Chondrocyte (in vitro differentiated cells): ENCODE data around the gene MND1. TPM values are rescaled to one million over a fixed set of nuclear protein-coding genes. Genes with fewer than 3 reads are reported as not detected.

Experiments used
- DNase-seq: peaks from one replicate; pipeline ENCODE4 v3.0.0; 2021; ENCODE audit warnings: mixed read lengths, low spot score
- H3K27ac Mint-ChIP-seq: one replicate; pipeline ENCODE4 v1.8.0; 2021; ENCODE audit warnings: mild to moderate bottlenecking, moderate library complexity, mixed read lengths; ENCODE audit not compliant: unreplicated experiment
- H3K27me3 Mint-ChIP-seq: 2 replicates; pipeline ENCODE4 v1.8.0; 2021; ENCODE audit warnings: low read depth, mixed read lengths
- H3K36me3 Mint-ChIP-seq: 2 replicates; pipeline ENCODE4 v1.8.0; 2021; ENCODE audit warnings: low read depth, mixed read lengths
- H3K4me1 Mint-ChIP-seq: 2 replicates; pipeline ENCODE4 v1.8.0; 2021; ENCODE audit warnings: low read depth, mild to moderate bottlenecking, mixed read lengths
- H3K4me3 Mint-ChIP-seq: one replicate; pipeline ENCODE4 v1.8.0; 2021; ENCODE audit warnings: mild to moderate bottlenecking, moderate library complexity, mixed read lengths; ENCODE audit not compliant: unreplicated experiment
- H3K9me3 Mint-ChIP-seq: 2 replicates; pipeline ENCODE4 v1.8.0; 2021; ENCODE audit warnings: low read depth, mixed read lengths
- CTCF ChIP-seq: fragments of 200-600 bp; sonication (generic); IDR thresholded peaks from 2 replicates; pipeline ENCODE4 v1.5.0; 2021; ENCODE audit warnings: antibody characterized with exemption, mild to moderate bottlenecking, moderate library complexity
- total RNA-seq: library from RNA; stranded (reverse); gene quantifications from 3 replicates; pipeline ENCODE4 v1.2.1, GENCODE V29; 2021

MND1 gene
- total RNA-seq, 1 donor from 2014 or later, result 0.90 TPM

GRCh38 chr4:153346563-153346962 is 2.1 kb downstream of the MND1 start:
- peak; percentile 44 for TF ChIP-seq CTCF
- no peaks in the 10 kb centered on the region for H3K9me3 Mint-ChIP-seq
- no peak overlapping the region for H3K27ac Mint-ChIP-seq
- H3K36me3 Mint-ChIP-seq, result no peaks in the 10 kb centered on the region
- no peaks in the 10 kb centered on the region for H3K27me3 Mint-ChIP-seq
- no peak for DNase-seq
- no peak overlapping the region for H3K4me3 Mint-ChIP-seq
- peaks cover 19% of the 10 kb centered on the region for H3K4me1 Mint-ChIP-seq

- Mint-ChIP-seq H3K9me3 (no peaks in the 10 kb centered on the region), H3K36me3 (no peaks in the 10 kb centered on the region), H3K4me1 (peaks cover 15% of the 10 kb centered on the region), H3K4me3 (no peak overlapping the region), H3K27ac (no peak overlapping the region), H3K27me3 (no peaks in the 10 kb centered on the region)
- no peak for DNase-seq
- no peak for TF ChIP-seq CTCF
Observed at GRCh38 chr4:153347117-153347516, 2.6 kb downstream of the MND1 start.

- TF ChIP-seq CTCF, result no peak
- Mint-ChIP-seq H3K9me3 (no peaks in the 10 kb centered on the region), H3K4me1 (peaks cover 13% of the 10 kb centered on the region), H3K27me3 (no peaks in the 10 kb centered on the region), H3K4me3 (no peak overlapping the region), H3K27ac (no peak overlapping the region), H3K36me3 (no peaks in the 10 kb centered on the region)
- DNase-seq, result no peak
Observed at GRCh38 chr4:153348006-153348405, 3.5 kb downstream of the MND1 start.

- no peak for DNase-seq
- no peaks in the 10 kb centered on the region for H3K9me3 Mint-ChIP-seq
- no peak overlapping the region for H3K4me3 Mint-ChIP-seq
- no peaks in the 10 kb centered on the region for H3K27me3 Mint-ChIP-seq
- no peak for TF ChIP-seq CTCF
- H3K36me3 Mint-ChIP-seq, result no peaks in the 10 kb centered on the region
- H3K27ac Mint-ChIP-seq, result no peak overlapping the region
- peaks cover 9% of the 10 kb centered on the region for H3K4me1 Mint-ChIP-seq
Observed at GRCh38 chr4:153349206-153349805, 4.8 kb downstream of the MND1 start.

GRCh38 chr4:153362184-153362583 is 17.7 kb downstream of the MND1 start:
- H3K27ac Mint-ChIP-seq, result no peak overlapping the region
- no peak overlapping the region for H3K4me3 Mint-ChIP-seq
- H3K4me1 Mint-ChIP-seq, result no peaks in the 10 kb centered on the region
- TF ChIP-seq CTCF, result no peak
- peaks cover 8% of the 10 kb centered on the region for H3K9me3 Mint-ChIP-seq
- no peaks in the 10 kb centered on the region for H3K27me3 Mint-ChIP-seq
- no peaks in the 10 kb centered on the region for H3K36me3 Mint-ChIP-seq
- no peak for DNase-seq
